Ovary (tissue), 9 donors: ENCODE results near the gene RHOU. TPM values are rescaled to one million over a fixed set of nuclear protein-coding genes. Genes with fewer than 3 reads are reported as not detected.

ENCODE experiments used
- DNase-seq, 5 donors: peaks; one replicate each; pipeline ENCODE4 v3.0.0-alpha.2; 2019 to 2020
- H3K27ac ChIP-seq, 2 donors: fragments of 200-600 bp; one replicate each; pipeline versions ENCODE4 v1.5.1 to v1.8.0; 2019 to 2022
- H3K27me3 ChIP-seq: fragments of 200-600 bp; one replicate; pipeline ENCODE4 v1.8.0; 2022
- H3K36me3 ChIP-seq: fragments of 200-600 bp; sonication (generic); one replicate; pipeline ENCODE4 v1.5.1; 2019
- H3K4me1 ChIP-seq: one replicate; pipeline ENCODE4 v1.8.1; 2013; ENCODE audit warnings: mild to moderate bottlenecking, moderate library complexity; ENCODE audit not compliant: insufficient read depth
- H3K4me3 ChIP-seq: fragments of 200-600 bp; sonication (generic); one replicate; pipeline ENCODE4 v1.5.1; 2017
- H3K9me3 ChIP-seq, 2 donors: fragments of 200-600 bp in 1 of 2; sonication (generic) in 1 of 2; one replicate each; pipeline versions ENCODE4 v1.5.1 to v1.8.1; 2013 to 2019; ENCODE audit warnings: mild to moderate bottlenecking in 1 of 2, moderate library complexity in 1 of 2
- EP300 ChIP-seq: sonication (generic); formaldehyde crosslinking; IDR thresholded peaks from one replicate; pipeline ENCODE4 v1.6.1; 2017; ENCODE audit warnings: antibody characterized with exemption
- POLR2A ChIP-seq: fragments of 450-650 bp; IDR thresholded peaks from one replicate; pipeline ENCODE4 v1.6.1; 2017; ENCODE audit warnings: antibody characterized with exemption, mild to moderate bottlenecking, moderate library complexity
- WGBS, 3 donors: extraction: QIAGEN DNeasy Blood & Tissue Kit in 1 of 3; methylation state at CpG; one replicate each; pipeline versions ENCODE4 v1.1.5 to v1.1.7; 2013 to 2017; 5-methylcytosine and 5-hydroxymethylcytosine counted together
- intact Hi-C, 4 donors: fragments of 100-400 bp; cut with DNase I; formaldehyde crosslinking; loops; one replicate each; pipeline versions ENCODE4 v1.11.0 to v1.15.1; 2022 to 2023
- polyA plus RNA-seq, 2 donors: library from polyadenylated mRNA; stranded (reverse); fragments of 200-250 nt in 1 of 2; fragments of 350-450 nt in 1 of 2; fragmentation: Illumina TruSeq in 1 of 2; extraction: RNeasy Lipid Tissue Mini Kit (QIAGEN cat#74804) in 1 of 2; gene quantifications; one replicate each; pipeline ENCODE4 v1.2.3, GENCODE V29; 2013 to 2014
- total RNA-seq, 7 donors: library from RNA; depleted of rRNA in 2 of 7; stranded (reverse); fragments of >200 nt in 2 of 7; fragmentation: NEBNext Ultra II Directional in 3 of 7; extraction: Animal tissue kit (Norgen Biotek cat#: 25700) in 3 of 7; gene quantifications; one replicate each; pipeline versions ENCODE4 v1.1.0 to v1.2.4, GENCODE V29; 2016 to 2023
- TF ChIP-seq, protein P1 (sequence below), 3 donors: fragments of 450-650 bp in 2 of 3; fragments of 200-600 bp in 1 of 3; IDR thresholded peaks; one replicate each; pipeline versions ENCODE4 v1.5.1 to v1.8.0; 2016 to 2022; ENCODE audit warnings: antibody characterized with exemption in 3 of 3, mild to moderate bottlenecking in 1 of 3
- donor health status: DM: no; HTN: no; CAD: no; lungs with moderate emphysema.
- donor health status: DM: no; HTN: no; CAD: no.
- donor health status: Bipolar disorder and iron deficiency.
- donor health status: DM: yes; HTN: yes; CAD: no.
- donor health status: DM: no; HTN: no; CAD: no.
- donor health status: DM: yes; HTN: yes; CAD: no.

The RHOU gene
- total and polyA plus RNA-seq, 9 donors: 20.5 to 131 (median 37.8) TPM

DNA sequence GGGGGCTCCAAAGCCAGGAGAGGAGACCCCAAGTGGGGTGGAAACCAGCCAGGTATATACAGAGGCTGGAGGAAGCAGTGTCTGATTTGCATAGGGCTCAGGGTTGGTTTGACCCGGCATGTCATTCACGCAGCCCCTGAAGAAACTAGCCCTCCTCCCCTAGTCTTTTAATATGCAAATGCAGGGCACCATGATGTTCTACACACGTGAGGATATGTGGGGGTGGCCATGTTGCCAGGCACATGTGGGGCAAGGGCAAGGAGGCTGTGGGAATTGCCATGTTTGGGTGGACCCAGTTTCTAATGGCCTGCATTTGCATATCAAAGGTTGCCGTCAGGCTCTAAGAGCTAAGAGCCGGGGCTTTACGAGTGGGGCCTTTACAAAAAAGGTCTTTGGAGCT lies 12.0 kb upstream of the RHOU start:
- Histone ChIP-seq H3K4me1 (peaks cover 1% of the 10 kb centered on the region), H3K9me3 (no peaks in the 10 kb centered on the region), H3K4me3 (no peak overlapping the region), H3K27me3 (no peaks in the 10 kb centered on the region), H3K27ac (no peak overlapping the region), H3K36me3 (no peaks in the 10 kb centered on the region)
- TF ChIP-seq EP300 (no peak), POLR2A (no peak)
- TF ChIP-seq, protein P1, sequence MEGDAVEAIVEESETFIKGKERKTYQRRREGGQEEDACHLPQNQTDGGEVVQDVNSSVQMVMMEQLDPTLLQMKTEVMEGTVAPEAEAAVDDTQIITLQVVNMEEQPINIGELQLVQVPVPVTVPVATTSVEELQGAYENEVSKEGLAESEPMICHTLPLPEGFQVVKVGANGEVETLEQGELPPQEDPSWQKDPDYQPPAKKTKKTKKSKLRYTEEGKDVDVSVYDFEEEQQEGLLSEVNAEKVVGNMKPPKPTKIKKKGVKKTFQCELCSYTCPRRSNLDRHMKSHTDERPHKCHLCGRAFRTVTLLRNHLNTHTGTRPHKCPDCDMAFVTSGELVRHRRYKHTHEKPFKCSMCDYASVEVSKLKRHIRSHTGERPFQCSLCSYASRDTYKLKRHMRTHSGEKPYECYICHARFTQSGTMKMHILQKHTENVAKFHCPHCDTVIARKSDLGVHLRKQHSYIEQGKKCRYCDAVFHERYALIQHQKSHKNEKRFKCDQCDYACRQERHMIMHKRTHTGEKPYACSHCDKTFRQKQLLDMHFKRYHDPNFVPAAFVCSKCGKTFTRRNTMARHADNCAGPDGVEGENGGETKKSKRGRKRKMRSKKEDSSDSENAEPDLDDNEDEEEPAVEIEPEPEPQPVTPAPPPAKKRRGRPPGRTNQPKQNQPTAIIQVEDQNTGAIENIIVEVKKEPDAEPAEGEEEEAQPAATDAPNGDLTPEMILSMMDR (IDR thresholded peaks at IDR 0.05): no peak
- 92 to 96% (median 96%) methylated on average over 6 of the region's 6 CpGs for WGBS, 3 donors
- DNase-seq: no peak
- intact Hi-C loops: no loop called here

DNA sequence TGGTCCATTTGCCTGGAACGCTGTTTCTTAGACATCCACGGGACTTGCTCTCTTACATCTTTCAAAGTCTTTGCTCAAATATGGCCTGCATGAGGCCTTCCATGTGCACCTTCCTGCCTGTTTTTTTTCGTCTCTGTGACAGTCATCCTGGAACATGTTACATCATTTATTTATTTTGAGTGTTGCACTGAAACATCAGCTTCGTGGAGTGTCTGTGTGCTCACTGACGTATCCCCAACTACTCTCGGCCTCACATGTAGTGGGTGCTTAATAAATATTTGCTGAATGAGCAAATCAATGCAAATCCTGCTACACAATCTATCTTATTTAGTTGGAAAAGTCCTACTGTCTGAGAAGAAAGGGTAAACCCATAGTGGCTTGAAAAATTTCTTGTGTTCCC lies 11.4 kb upstream of the RHOU start:
- Histone ChIP-seq H3K9me3 (no peaks in the 10 kb centered on the region), H3K27me3 (no peaks in the 10 kb centered on the region), H3K4me3 (no peak overlapping the region), H3K27ac (no peak overlapping the region), H3K36me3 (no peaks in the 10 kb centered on the region), H3K4me1 (peaks cover 1% of the 10 kb centered on the region)
- TF ChIP-seq EP300 (no peak), POLR2A (no peak)
- TF ChIP-seq, protein P1 (IDR thresholded peaks at IDR 0.05): no peak
- 92 to 96% (median 93%) methylated on average over 6 of the region's 6 CpGs for WGBS, 3 donors
- intact Hi-C loops: no loop called here
- no peak for DNase-seq

DNA sequence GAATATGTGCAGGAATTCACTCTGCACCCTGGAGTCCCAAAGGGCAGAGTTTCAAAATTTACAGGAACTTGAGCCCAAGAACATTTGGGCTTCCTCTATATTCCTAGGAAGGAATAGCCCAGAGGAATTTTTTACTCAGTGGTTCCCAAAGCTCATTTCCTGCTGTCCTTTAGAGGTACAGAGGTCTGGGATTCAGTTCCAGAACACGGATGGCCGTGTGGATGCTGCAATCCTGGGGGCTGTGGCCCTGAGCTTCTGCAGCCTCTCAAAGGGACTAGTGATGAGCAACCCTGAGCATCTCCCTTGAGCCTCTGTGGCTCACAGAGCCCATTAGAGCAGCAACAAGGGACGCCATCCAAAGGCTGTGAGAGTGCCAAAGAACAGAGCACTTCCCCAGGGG lies 10.1 kb upstream of the RHOU start:
- DNase-seq: no peak
- H3K9me3 ChIP-seq: no peaks in the 10 kb centered on the region
- intact Hi-C loops: no loop called here
- H3K4me1 ChIP-seq: peaks cover 1% of the 10 kb centered on the region
- no peaks in the 10 kb centered on the region for H3K27me3 ChIP-seq
- WGBS, 3 donors: 65 to 78% (median 76%) methylated on average over 3 of the region's 3 CpGs
- H3K4me3 ChIP-seq: no peak overlapping the region
- no peak overlapping the region for H3K27ac ChIP-seq
- H3K36me3 ChIP-seq: no peaks in the 10 kb centered on the region
- TF ChIP-seq POLR2A (no peak), EP300 (no peak)
- TF ChIP-seq, protein P1 (IDR thresholded peaks at IDR 0.05): no peak

DNA sequence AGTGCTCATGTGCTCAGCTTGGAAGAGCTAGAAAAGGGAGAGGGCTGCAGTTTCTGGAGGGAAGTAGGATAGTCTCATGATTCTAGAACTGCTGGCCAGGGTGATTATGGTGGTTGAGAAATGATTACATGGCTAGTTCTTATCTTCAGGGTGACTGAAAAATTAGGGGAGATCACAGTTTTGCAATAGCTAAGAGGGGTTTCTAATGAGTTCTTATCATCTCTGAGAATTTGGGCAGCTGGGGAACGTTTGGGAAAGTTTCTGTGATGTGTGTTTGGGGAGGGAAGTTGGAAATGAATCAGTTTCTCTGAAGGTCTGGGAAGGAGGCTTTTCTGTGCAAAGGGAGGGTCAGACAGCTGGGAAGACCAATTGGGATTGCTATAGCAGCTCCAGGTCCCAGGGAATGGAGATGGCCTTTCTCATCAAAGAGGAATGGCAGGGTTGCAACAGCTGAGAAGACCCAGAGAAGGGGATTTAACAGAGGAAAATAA lies 7.6 kb upstream of the RHOU start:
- intact Hi-C loops: no loop called here
- no peak overlapping the region for H3K4me3 ChIP-seq
- peaks cover 1% of the 10 kb centered on the region for H3K4me1 ChIP-seq
- TF ChIP-seq, protein P1 (IDR thresholded peaks at IDR 0.05): no peak
- no peak for TF ChIP-seq POLR2A
- DNase-seq: no peak
- WGBS, 3 donors: 0 to 2% (median 0%) methylated on average over 1 of the region's 1 CpG
- no peaks in the 10 kb centered on the region for H3K27me3 ChIP-seq
- H3K36me3 ChIP-seq: no peaks in the 10 kb centered on the region
- H3K9me3 ChIP-seq: no peaks in the 10 kb centered on the region
- no peak overlapping the region for H3K27ac ChIP-seq
